COLO668 (cell line): Measurements from ENCODE around the gene BICD2.

Experiments used
- DNase-seq: peaks from one replicate; lab custom pipeline; 2025; ENCODE audit not compliant: unreplicated experiment; lab: John Stamatoyannopoulos, UW

The BICD2 gene

DNA sequence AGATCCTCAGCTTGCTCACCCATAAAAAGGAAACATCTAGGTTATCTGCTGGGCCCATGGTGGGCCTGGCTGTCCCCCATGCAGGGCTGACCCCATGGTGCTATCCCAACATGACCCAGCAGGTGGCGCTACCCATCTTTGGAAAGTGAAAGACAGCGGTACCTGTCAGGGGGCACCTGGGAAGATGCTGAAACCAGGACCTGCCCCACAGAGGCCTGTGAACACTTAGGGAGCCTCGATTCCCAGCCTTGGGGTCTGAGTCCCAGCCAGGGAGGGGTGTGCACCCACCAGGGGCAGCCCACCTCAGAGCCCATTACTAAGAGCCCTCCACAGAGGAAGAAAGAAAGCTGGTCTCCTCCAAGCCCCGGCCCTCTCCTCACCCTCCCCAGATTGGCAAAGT is 48.1 kb downstream of the BICD2 start:
- peak; percentile 75 for DNase-seq

DNA sequence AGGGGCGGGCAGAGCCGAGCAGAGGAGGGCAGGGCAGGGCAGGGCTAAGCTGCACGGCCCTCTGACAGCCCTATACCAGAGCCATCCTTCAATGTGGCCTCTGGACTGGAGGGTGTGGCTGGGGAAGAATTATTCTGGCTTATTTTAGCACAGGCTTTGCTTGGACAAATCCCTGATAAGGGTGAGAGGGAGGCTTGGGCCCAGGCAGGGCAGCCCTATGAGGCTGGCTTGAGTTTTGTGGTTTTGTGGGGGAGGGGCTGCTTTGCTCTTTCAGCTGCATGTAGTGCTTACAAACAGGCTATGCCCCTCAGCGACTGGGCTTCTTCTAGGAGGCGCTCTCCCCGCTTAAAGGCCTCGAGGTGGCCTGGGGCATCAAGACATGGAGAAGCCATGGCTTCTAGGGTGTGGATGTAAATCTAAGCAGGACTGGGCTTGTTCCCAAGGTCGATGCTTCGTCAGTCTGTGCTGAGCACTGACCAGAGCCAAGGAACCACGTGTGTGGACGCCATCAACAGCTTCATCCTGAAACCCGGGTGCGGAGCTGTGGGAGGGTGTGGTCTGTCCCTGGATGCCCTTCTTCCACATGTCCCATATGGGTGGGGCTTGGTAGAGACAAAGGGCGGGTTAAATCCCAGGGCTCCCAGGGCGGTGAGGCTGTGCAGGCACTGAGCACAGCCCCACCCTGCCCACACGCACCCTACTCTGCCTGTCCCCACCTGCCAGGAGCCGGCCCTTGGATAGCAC is 49.0 kb downstream of the BICD2 start:
- DNase-seq = no peak

DNA sequence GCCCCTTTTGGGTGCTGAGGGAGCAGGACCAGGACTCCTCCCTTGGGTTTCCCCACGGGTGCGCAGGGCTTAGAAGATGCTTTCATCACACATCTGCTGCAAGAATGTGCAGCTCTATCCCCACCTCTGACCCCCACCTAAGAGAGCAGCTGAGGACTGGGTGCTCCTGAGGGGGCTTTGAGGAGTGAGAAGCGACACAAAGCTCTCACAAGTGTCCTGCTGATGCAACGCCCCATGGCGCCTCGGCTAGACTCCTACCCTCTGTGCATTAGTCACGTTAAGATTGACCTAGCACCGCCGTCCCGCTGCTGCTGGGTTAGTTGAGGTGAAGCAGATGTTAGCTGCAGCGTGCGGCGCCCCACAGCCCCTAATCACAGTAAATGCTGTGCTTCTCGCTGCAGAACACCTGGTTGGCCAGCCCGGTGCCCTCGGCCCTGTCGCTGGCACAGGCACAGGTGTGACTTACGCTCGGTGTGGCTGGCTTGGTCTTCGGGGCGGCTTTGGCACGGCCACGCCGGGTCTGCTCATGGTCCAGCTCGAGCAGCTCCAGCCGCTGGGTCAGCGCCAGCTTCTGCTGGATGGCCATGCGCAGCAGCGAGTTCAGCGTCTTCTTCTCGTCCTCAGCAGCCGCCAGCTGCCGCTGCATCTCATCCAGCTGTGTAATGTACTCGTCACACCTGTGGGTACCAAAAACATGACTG is 49.7 kb downstream of the BICD2 start:
- DNase-seq = no peak

GRCh38 chr9:92714016-92714415 is 50.6 kb downstream of the BICD2 start:
- no peak for DNase-seq

GRCh38 chr9:92713528-92713927 is 51.1 kb downstream of the BICD2 start:
- DNase-seq = no peak

DNA sequence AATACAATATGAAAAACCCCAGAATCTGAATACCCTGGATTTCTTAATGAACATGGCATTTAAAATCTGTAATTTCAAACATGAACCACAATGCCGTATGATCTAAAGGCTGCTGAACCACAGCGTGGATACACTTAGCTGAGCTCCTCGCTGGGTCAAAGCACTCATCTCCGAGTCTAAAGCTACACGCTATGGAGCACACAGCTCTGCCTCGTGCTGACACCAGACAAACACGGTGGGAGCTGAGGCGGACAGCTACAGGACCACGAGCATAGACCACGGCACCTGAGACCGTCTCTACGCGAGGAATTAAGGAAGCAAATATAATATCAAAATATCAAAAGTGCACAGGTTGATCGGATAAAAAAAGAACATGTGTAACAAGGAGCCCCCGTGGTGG is 51.9 kb downstream of the BICD2 start:
- no peak for DNase-seq

- DNase-seq = no peak
Observed at GRCh38 chr9:92711844-92712243, 52.8 kb downstream of the BICD2 start.

- DNase-seq = no peak
Observed at GRCh38 chr9:92711146-92711545, 53.5 kb downstream of the BICD2 start.

GRCh38 chr9:92710368-92710767 is 54.3 kb downstream of the BICD2 start:
- DNase-seq = no peak

DNA sequence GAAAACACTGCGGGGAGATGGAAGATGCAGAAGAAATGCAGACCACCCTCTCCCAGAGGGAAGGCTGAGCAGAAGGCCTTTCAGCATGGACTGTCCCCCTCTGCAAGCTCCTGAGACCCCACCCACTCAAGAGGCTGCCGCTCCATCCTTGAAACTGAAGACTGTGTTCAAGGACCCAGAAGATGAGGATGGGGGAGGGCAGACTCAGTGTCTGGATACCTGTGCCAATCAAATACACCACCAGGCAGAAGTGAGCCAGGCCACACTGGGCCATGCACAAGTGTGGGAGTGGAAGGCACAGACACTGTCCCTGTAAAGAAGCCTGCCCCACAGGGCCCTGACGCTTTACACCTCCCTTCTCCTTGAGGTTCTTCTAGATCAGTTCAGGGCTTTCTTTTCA is 54.7 kb downstream of the BICD2 start:
- no peak for DNase-seq

- DNase-seq = no peak
Observed at GRCh38 chr9:92709240-92709639, 55.4 kb downstream of the BICD2 start.

DNA sequence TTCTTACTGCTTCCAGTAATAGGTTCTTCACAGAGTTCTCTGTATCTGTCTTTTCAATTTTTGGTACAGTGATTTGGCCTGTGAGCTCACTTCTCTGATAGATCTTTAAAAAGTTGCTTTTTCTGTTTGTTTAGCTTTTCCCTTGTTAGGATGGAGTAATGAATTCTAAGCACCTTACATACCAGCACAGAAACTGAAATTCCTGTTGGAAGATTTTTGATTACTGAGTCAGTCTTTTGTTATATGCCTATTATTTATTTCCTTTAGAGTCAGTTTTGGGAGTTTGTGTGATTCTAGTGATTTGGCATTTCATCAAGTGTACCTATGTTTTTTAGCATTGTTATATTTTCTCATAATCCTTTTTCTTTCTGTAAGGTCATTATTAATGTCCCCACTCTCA is 57.1 kb downstream of the BICD2 start:
- DNase-seq = no peak

DNA sequence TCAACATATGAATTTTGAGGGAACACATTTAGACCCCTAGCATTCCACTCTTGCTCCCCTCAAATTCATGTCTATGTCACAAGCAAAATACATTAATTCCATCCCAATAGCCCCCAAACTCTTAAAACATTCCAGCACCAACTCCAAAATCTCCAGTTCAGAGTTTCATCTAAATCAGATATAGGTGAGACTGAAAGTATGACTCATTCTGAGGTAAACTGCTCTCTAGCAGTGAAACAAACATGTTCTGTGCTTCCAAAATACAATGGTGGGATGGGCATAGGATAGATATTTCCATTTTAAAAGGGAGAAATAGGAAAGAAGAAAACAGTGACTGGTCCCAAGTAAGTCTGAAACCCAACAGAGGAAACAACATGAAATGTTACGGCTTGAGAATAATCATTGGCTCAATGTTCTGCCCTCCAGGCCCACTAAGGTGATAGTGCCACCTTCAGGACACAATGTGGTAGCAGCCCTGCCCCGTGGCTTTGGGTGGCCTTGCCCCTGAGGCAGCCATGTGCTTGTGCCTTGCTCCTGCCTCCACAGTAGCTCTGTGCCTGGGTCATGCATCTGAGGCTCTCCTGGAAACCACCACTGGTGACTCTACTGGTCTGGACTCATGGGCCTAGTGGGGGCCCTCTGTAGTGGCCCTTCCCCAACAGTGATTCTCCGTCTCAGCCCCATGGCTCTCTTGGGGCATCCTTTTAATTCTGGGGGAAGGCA is 58.3 kb downstream of the BICD2 start:
- peak; percentile 26 for DNase-seq

- no peak for DNase-seq
Observed at GRCh38 chr9:92704528-92704927, 60.1 kb downstream of the BICD2 start.

DNA sequence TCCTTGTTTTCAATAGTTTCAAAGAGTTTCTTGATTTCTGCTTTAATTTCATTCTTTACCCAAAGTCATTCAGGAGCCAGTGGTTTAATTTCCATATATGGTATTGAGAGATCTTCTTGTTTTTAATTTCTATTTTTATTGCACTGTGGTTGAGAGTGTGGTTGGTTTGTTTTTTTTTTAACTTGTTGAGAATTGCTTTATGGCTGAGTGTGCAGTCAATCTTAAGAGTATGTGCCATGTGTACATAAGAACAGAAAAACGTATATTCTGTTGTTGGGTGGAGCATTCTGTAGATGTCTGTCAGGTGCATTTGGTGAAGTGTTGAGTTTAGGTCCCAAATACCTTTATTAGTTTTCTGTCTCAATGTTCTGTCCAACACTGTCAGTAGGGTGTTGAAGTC is 68.0 kb downstream of the BICD2 start:
- no peak for DNase-seq

- peak; percentile 18 for DNase-seq
Observed at GRCh38 chr9:92686954-92687353, 77.7 kb downstream of the BICD2 start.

DNA sequence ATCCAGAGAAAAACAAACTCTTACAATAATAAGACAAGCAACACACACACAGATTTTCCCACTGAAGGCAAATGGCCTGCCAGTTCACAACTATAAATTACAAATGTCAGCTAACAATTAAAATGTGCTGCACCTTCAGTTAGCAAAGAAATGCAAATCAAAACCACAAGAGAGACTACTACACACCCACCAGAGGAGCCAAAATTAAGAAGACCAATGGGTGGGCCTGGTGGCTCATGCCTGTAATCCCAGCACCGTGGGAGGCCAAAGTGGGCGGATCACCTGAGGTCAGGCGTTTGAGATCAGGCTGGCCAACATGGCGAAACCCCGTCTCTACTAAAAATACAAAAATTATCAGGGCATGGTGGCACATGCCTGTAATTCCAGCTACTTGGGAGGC is 79.6 kb downstream of the BICD2 start:
- no peak for DNase-seq

- DNase-seq = no peak
Observed at GRCh38 chr9:92682269-92682668, 82.4 kb downstream of the BICD2 start.

DNA sequence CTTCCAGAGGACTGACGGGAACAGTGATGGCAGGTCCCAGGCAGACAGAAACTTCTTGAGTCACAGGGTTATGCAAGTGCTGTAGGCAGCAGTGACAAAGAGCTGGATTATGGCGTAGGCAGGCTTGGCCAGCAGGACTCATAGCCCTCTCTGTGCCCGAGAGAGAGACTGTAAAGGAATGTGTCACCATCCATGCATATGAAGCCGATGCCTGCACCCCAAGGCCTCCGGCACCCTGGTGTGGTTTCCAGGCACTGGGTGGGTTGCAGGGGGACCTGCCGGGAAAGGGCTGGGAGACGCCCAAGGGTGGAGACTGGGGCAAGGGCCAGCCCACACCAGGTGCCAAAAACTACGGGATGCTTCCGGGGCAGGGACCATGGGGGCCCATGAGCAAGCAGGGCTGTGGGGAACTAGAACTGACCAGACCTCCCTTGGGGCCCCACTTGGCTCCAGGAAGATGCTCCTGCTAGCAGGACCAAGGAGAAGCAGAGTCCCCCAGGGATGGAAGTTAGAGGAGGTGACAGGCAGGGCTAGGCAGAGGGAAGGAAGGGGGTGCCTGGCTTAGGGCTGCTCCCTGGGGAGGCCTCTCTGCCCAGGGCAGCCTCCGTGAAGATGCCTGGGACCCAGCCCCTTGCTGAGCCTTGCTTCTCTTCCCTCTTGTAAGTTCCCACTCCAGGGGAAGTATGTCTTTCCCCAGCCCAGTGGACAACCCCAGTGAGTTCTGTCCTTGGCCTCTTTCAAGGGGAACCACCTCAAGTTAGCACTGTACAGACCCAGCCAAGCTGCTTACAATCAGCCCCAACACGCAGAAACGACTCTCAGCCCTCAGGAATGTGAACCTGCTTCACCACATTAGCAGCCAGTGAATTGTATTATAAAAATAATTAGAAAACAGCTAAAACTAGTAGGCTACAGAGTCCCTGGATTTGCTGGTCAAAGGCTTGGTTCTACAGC is 84.2 kb downstream of the BICD2 start:
- no peak for DNase-seq

GRCh38 chr9:92679413-92680165 is 85.0 kb downstream of the BICD2 start:
- DNase-seq = no peak
